GM12872 (cell line): ENCODE data around the gene A4GALT.

Experiments
- CTCF ChIP-seq: IDR thresholded peaks from 3 replicates; pipeline ENCODE4 v1.5.1; 2011; ENCODE audit warnings: low read depth, mild to moderate bottlenecking, low read length, moderate library complexity; ENCODE audit not compliant: insufficient read depth

The A4GALT gene

DNA sequence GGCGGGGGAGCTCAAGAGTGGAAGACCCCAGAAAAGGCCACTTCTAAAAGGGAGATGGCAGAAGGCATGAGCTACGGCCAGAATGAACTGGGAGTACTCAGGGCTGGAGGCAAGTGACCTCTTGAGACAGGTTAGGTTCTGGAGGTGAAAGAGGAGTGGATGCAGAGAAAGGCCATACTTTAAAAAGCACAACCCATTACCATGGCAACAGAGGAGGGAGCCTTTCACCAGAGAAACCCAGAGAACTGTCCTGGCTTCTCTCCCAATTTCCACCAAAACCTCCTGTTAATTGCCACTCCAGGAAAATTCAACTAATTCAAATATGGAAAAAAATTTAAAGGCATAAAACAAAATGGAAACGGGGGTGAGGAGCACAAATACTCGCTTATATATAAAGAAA is 15.8 kb downstream of the A4GALT start:
- TF ChIP-seq CTCF, result no peak

- TF ChIP-seq CTCF, result no peak
These were observed 18.0 kb downstream of the A4GALT start for GRCh38 chr22:42702675-42703074.

GRCh38 chr22:42701694-42702093 is 19.0 kb downstream of the A4GALT start:
- TF ChIP-seq CTCF, result no peak

- TF ChIP-seq CTCF, result no peak
These were observed 19.8 kb downstream of the A4GALT start for GRCh38 chr22:42700901-42701300.

GRCh38 chr22:42700355-42700754 is 20.3 kb downstream of the A4GALT start:
- no peak for TF ChIP-seq CTCF

DNA sequence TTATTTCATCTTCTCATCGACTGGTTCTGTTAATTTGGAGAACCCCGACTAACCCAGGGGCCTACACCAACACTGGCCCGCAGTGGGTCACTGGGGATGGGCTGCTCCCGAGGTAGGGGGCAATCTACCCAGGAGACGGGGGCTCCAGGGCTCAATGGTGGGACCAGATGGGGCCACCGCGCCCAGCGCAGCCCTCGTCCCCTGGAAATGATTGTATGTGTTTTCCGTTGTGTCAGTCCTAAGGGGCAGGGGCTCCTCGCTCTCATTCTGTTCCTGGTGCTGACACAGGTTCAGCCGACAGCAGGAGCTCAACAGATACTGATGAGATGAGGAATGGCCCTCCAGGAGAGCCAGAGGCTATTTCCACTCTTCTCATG is 20.7 kb downstream of the A4GALT start:
- no peak for TF ChIP-seq CTCF

DNA sequence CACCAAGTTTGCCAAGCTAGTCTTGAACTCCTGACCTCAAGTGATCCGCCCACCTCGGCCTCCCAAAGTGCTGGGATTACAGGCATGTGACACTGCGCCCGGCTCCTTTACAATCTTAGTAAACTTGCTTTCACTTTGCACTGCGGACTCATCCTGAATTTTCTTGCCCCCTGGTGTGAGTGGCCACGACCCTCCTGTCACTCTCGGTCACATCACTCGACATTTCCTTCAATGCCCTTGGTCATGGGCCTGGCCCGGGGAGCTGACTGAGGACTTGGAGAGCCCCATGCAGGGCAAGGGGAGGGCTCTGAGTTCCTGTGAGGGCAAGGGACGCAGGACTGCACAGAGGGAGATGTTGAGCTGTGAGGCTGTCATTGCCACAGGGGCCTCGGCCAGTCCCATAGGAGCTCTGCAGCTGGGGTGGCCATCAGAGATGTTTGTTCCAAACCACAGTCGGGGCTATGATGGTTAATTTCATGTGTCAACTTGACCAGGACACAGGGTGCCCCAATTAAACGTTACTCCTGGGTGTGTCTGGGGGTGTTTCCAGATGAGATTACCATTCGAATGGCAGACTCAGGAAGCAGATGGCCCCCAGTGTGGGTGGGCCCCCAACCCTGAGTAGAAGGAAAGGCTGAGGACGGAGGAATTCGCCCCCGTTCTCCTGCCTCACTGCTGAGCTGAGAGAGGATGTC is 21.2 kb downstream of the A4GALT start:
- TF ChIP-seq CTCF, result no peak
